Spleen (tissue), 11 donors: ENCODE results near the gene ZC3H12C. TPM values are rescaled to one million over a fixed set of nuclear protein-coding genes. Genes with fewer than 3 reads are reported as not detected.

Source experiments
- DNase-seq: peaks from one replicate; pipeline ENCODE4 v3.0.0-alpha.2; 2020
- H3K27ac ChIP-seq, 8 donors: fragments of 200-600 bp; sonication (generic) in 7 of 8; 1 replicate in 4 of 8; 2 replicates in 4 of 8; pipeline versions ENCODE4 v1.5.0 to v1.8.0; 2016 to 2021; ENCODE audit warnings: inconsistent platforms in 4 of 8, mild to moderate bottlenecking in 4 of 8, moderate library complexity in 1 of 8
- H3K27me3 ChIP-seq, 7 donors: fragments of 200-600 bp; sonication (generic) in 6 of 7; replicated peaks in 1 of 7; 1 replicate in 4 of 7; 2 replicates in 3 of 7; pipeline versions ENCODE4 v1.5.0 to v1.8.0; 2016 to 2021; ENCODE audit warnings: inconsistent platforms in 3 of 7, mild to moderate bottlenecking in 1 of 7
- H3K36me3 ChIP-seq, 6 donors: fragments of 200-600 bp; sonication (generic) in 5 of 6; 1 replicate in 4 of 6; 2 replicates in 2 of 6; pipeline versions ENCODE4 v1.5.0 to v1.8.0; 2016 to 2021; ENCODE audit warnings: inconsistent platforms in 2 of 6
- H3K4me1 ChIP-seq, 6 donors: fragments of 200-600 bp; sonication (generic) in 5 of 6; 1 replicate in 3 of 6; 2 replicates in 3 of 6; pipeline versions ENCODE4 v1.5.0 to v1.8.0; 2016 to 2021; ENCODE audit warnings: inconsistent platforms in 3 of 6
- H3K4me3 ChIP-seq, 8 donors: fragments of 200-600 bp; sonication (generic) in 7 of 8; 1 replicate in 4 of 8; 2 replicates in 4 of 8; pipeline versions ENCODE4 v1.5.0 to v1.8.0; 2016 to 2021; ENCODE audit warnings: inconsistent platforms in 4 of 8, mild to moderate bottlenecking in 4 of 8, moderate library complexity in 2 of 8
- H3K9me3 ChIP-seq, 8 donors: fragments of 200-600 bp; sonication (generic) in 7 of 8; 1 replicate in 4 of 8; 2 replicates in 4 of 8; pipeline versions ENCODE4 v1.5.0 to v1.8.0; 2016 to 2021; ENCODE audit warnings: inconsistent platforms in 4 of 8
- POLR2A ChIP-seq, 3 donors: fragments of 450-650 bp; IDR thresholded peaks; one replicate each; pipeline ENCODE4 v1.5.1; 2017; ENCODE audit warnings: antibody characterized with exemption in 3 of 3, mild to moderate bottlenecking in 1 of 3
- POLR2AphosphoS5 ChIP-seq, 3 donors: sonication (generic); formaldehyde crosslinking; IDR thresholded peaks; one replicate each; pipeline ENCODE4 v1.5.1; 2017; ENCODE audit warnings: antibody characterized with exemption in 3 of 3
- WGBS, 5 donors: extraction: QIAGEN DNeasy Blood & Tissue Kit in 3 of 5; methylation state at CpG; one replicate each; pipeline versions ENCODE4 v1.1.5 to v1.1.7; 2013 to 2018; 5-methylcytosine and 5-hydroxymethylcytosine counted together
- intact Hi-C: fragments of 100-400 bp; cut with DNase I; formaldehyde crosslinking; loops from one replicate; pipeline ENCODE4 v1.15.0; 2023; ENCODE audit warnings: low total_unique reads
- polyA plus RNA-seq, 3 donors: library from polyadenylated mRNA; stranded (reverse); fragments of 200-250 nt; gene quantifications; one replicate each; pipeline ENCODE4 v1.2.1, GENCODE V29; 2013
- total RNA-seq, 7 donors: library from RNA; depleted of rRNA in 3 of 7; stranded (reverse); fragments of >200 nt in 3 of 7; fragmentation: NEBNext Ultra II Directional in 4 of 7; extraction: Animal tissue kit (Norgen Biotek cat#: 25700) in 4 of 7; gene quantifications; one replicate each; pipeline versions ENCODE4 v1.1.0 to v1.2.1, GENCODE V29; 2016 to 2021
- TF ChIP-seq, protein P1 (sequence below), 11 experiments: fragments of 200-600 bp in 7 of 11; fragments of 450-650 bp in 4 of 11; sonication (generic) in 4 of 11; IDR thresholded peaks in 8 of 11; conservative IDR thresholded peaks in 3 of 11; 1 replicate in 7 of 11; 2 replicates in 4 of 11; pipeline versions ENCODE4 v1.4.0 to v1.8.0; 2016 to 2021; ENCODE audit warnings: antibody characterized with exemption in 11 of 11, inconsistent platforms in 4 of 11, mild to moderate bottlenecking in 1 of 11
- donor health status: healthy with polysubstance abuse.
- donor health status: DM: no; HTN: no; CAD: no; lungs with moderate emphysema.
- donor health status: DM: no; HTN: no; CAD: no.
- donor health status: Bipolar disorder and iron deficiency.
- donor health status: healthy.
- donor health status: DM: no; HTN: no; CAD: no.
- donor health status: DM: yes; HTN: yes; CAD: no.

Gene ZC3H12C
- total and polyA plus RNA-seq, 10 donors, result 0.44 to 10.4 (median 5.1) TPM

DNA sequence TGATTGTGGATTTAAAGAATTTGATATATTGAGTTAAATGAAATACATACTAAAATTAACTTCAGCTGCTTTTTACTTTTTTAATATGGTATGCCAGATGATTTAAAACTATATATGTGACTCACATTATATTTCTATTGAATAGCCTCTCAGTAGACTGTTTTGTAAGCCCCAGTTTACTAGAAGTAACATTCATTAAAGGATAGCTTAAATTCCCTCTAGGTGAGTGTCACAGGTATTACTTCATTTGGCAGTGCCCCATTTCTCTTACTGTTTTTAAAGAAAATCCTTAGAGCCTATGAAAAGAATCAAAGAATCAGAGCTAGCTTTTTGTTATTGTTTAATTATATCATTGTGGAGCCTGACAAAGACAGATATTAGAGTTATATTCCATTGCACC, 48.6 kb downstream of the ZC3H12C start:
- no peak overlapping the region for H3K4me3 ChIP-seq
- no peaks in the 10 kb centered on the region for H3K36me3 ChIP-seq
- intact Hi-C loops, result no loop called here
- no peaks in the 10 kb centered on the region for H3K27me3 ChIP-seq
- no peaks in the 10 kb centered on the region for H3K9me3 ChIP-seq
- no peak for DNase-seq
- no peaks in the 10 kb centered on the region for H3K4me1 ChIP-seq
- no peak overlapping the region for H3K27ac ChIP-seq
- TF ChIP-seq POLR2A (IDR thresholded peaks at IDR 0.05), result no peak
- TF ChIP-seq POLR2AphosphoS5 (IDR thresholded peaks at IDR 0.05), result no peak
- TF ChIP-seq, protein P1, sequence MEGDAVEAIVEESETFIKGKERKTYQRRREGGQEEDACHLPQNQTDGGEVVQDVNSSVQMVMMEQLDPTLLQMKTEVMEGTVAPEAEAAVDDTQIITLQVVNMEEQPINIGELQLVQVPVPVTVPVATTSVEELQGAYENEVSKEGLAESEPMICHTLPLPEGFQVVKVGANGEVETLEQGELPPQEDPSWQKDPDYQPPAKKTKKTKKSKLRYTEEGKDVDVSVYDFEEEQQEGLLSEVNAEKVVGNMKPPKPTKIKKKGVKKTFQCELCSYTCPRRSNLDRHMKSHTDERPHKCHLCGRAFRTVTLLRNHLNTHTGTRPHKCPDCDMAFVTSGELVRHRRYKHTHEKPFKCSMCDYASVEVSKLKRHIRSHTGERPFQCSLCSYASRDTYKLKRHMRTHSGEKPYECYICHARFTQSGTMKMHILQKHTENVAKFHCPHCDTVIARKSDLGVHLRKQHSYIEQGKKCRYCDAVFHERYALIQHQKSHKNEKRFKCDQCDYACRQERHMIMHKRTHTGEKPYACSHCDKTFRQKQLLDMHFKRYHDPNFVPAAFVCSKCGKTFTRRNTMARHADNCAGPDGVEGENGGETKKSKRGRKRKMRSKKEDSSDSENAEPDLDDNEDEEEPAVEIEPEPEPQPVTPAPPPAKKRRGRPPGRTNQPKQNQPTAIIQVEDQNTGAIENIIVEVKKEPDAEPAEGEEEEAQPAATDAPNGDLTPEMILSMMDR (IDR thresholded peaks at IDR 0.05 in 8 of 11, conservative IDR thresholded peaks at IDR 0.05 in 3 of 11), result no peak

DNA sequence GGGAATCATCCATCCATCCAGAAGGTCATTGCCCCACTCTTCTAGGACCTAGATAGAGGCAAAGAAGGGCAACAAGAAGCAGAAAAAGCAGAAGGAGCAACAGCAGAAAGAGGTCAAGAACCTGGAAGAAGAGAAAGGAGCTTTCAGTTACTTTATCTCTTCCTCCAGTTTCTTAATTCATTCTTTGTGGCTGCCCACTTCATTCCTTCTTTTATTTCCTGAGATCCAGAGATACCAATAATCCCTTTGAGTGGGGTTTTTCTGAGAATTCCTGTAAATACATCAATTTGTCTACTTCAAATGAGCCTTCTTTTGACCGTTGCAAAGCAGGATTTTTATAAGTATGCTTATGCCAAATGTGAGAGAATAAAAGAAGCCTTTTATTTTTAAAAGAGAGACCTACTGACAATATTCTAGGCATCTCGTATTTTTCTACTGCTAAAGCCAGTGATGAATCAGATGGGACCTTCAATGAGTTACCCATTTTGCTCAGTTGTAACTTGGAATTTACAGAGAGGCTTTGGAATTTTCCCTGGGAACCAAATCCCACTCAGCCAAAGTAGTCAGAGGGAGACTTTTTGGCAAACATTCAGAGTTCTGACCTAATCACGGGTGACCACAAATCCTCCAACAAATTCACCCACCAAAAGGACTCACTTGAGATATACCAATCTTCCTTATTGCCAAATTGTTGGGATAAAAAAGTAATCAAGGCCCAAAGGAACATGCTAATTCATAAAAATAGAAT, 54.9 kb downstream of the ZC3H12C start:
- intact Hi-C loops, result no loop called here
- Histone ChIP-seq H3K4me3 (no peak overlapping the region), H3K27me3 (no peaks in the 10 kb centered on the region), H3K9me3 (no peaks in the 10 kb centered on the region), H3K27ac (no peak overlapping the region), H3K36me3 (no peaks in the 10 kb centered on the region), H3K4me1 (peaks cover 0 to 10% (median 2%) of the 10 kb centered on the region in 6 donors)
- TF ChIP-seq POLR2A (IDR thresholded peaks at IDR 0.05), result no peak
- 28 to 51% (median 40%) methylated on average over 3 of the region's 3 CpGs for WGBS, 5 donors
- DNase-seq, result no peak

DNA sequence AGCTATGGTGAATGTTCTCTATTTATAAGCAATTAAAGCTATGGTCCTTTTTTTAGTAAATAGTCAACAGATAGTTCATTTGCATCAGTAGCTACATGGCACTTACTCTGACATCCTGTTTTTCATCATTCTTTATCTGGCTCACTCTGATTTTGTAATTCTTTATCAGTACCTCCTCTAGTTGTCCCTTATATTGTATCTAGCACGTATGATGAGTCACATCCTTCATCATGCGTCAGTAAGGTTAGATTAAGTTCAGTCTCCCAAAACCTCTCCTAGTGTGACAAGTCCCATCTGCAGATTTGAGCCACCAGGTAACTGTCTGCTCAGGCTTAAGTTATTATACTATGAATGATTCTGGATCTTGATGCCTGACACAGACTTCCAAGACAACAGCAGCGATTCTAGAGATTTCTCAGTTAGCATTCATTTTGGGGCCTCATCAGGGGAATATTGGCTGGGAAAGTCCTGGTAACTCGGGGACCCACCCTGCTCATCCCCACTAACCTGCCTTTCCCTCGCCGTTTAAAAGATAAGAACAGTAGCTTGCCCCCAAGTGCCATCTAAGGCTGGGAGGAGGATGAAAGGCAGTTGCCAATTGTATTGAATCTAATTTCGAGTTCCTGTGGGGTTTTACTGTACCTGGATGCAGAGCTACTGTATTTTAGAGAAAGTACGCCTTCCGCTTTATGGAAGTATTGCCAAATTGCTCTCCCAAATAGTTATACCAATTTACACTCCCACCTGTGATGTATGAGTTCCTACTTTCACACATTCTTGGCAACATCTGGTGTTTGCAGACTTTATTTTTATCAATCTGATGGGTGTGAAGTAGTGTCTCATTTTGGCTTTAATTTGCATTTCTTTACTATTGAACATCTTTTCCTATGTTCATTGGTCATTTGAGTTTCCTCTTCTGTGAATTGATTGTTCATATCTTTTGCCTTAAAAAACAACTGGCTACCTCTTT, 55.9 kb downstream of the ZC3H12C start:
- Histone ChIP-seq H3K36me3 (no peaks in the 10 kb centered on the region), H3K27me3 (no peaks in the 10 kb centered on the region), H3K27ac (no peak overlapping the region), H3K4me1 (peaks cover 0 to 10% (median 2%) of the 10 kb centered on the region in 6 donors), H3K4me3 (no peak overlapping the region), H3K9me3 (no peaks in the 10 kb centered on the region)
- intact Hi-C loops, result no loop called here
- DNase-seq, result no peak
- TF ChIP-seq, protein P1 (IDR thresholded peaks at IDR 0.05 in 8 of 11, conservative IDR thresholded peaks at IDR 0.05 in 3 of 11), result no peak
- TF ChIP-seq POLR2A (IDR thresholded peaks at IDR 0.05) (no peak), POLR2AphosphoS5 (IDR thresholded peaks at IDR 0.05) (no peak)
- WGBS, 5 donors, result 67 to 76% (median 71%) methylated on average over 9 of the region's 9 CpGs

DNA sequence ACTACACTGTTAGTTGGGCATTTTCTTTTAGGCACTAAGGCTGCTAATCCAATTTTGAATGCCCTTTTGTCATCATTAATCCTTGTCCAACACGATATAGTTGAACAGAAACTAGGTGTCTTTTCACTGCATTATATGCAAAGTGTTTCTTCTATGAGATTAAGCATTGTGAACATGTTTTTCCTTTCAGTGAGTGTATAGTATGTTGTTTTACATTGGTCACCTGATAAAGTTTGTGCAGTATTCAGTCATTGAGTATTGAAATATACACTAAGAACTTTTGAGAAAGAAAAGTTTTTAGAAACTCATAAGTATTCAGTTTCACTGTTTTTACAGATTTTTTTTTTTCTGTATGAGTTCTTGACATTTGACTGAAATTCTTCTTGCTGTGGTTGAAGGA, 59.0 kb downstream of the ZC3H12C start:
- intact Hi-C loops, result no loop called here
- TF ChIP-seq, protein P1 (IDR thresholded peaks at IDR 0.05 in 8 of 11, conservative IDR thresholded peaks at IDR 0.05 in 3 of 11), result no peak
- TF ChIP-seq POLR2AphosphoS5 (IDR thresholded peaks at IDR 0.05), result no peak
- TF ChIP-seq POLR2A (IDR thresholded peaks at IDR 0.05), result no peak
- 72 to 86% (median 78%) methylated on average over 1 of the region's 1 CpG for WGBS, 5 donors
- Histone ChIP-seq H3K36me3 (no peaks in the 10 kb centered on the region), H3K9me3 (no peaks in the 10 kb centered on the region), H3K27me3 (no peaks in the 10 kb centered on the region), H3K27ac (no peak overlapping the region), H3K4me3 (no peak overlapping the region), H3K4me1 (peaks cover 0 to 10% (median 2%) of the 10 kb centered on the region in 6 donors)
- no peak for DNase-seq
